ENCODE results near the gene SLC27A4. TPM values are rescaled to one million over a fixed set of nuclear protein-coding genes. Genes with fewer than 3 reads are reported as not detected.

SLC27A4 gene
- total and polyA plus RNA-seq, 10 of the 15 experiments (the other 5 are each of a cell fraction or from before 2014, with no cell fraction given): 0.13 to 14.0 (median 7.6) TPM

- TF ChIP-seq E2F8 (IDR thresholded peaks at IDR 0.05; ENCODE audit: low read depth, partially characterized antibody): no peak
Observed at GRCh38 chr9:128298535-128299482, 41.5 kb upstream of the SLC27A4 start (continued).

GRCh38 chr9:128304136-128304970 lies 36.0 kb upstream of the SLC27A4 start:
- Histone ChIP-seq H3K4me2 (ENCODE audit: control insufficient read depth, insufficient read depth) (no peak overlapping the region), H3K27me3 (replicated peaks in 1 of 2; ENCODE audit: control insufficient read depth in 2 of 2, insufficient read depth in 2 of 2, low read length in 1 of 2) (no peaks in the 10 kb centered on the region), H3K4me3 (no peak overlapping the region), H3K4me1 (ENCODE audit: control insufficient read depth, insufficient read depth, low read length) (no peaks in the 10 kb centered on the region), H3K9ac (ENCODE audit: control insufficient read depth, insufficient read depth, low read length) (no peak overlapping the region), H3K36me3 (ENCODE audit: control insufficient read depth in 2 of 2, insufficient read depth in 2 of 2, low read length in 1 of 2) (peaks cover 0 to 1% of the 10 kb centered on the region in 2 experiments; a peak in 2 of 4 replicates), H2AFZ (ENCODE audit: control insufficient read depth, low read depth, low read length) (no peak overlapping the region), H3K79me2 (ENCODE audit: control insufficient read depth, insufficient read depth, low read length) (no peaks in the 10 kb centered on the region), H4K20me1 (ENCODE audit: control insufficient read depth, insufficient read depth) (no peaks in the 10 kb centered on the region), H3K9me3 (replicated peaks; ENCODE audit: control insufficient read depth, insufficient read depth, low read length) (no peaks in the 10 kb centered on the region), H3K27ac (ENCODE audit: control insufficient read depth, insufficient read depth) (no peak overlapping the region)
- in situ Hi-C loops (cut with MboI) (no loop called here), intact Hi-C loops (cut with micrococcal nuclease; ENCODE audit: unreplicated experiment) (no loop called here)
- no TSS peak for BruUV-seq (replicated peaks)
- no peak for FAIRE-seq
- SMC1A ChIA-PET (ENCODE audit: uncharacterized antibody, unreplicated experiment): interaction anchor here (1.4 kb wide), 1 partner anchor 19 kb away, joined by 3 read pairs; no protein-coding TSS in a partner anchor
- WGBS (ENCODE audit: insufficient coverage, insufficient replicate concordance, low lambda C conversion rate, missing lambda C conversion rate): 90% methylated on average over 7 of the region's 9 CpGs
- no peak for DNase-seq (ENCODE audit: low read depth, low spot score)
- no peak for ATAC-seq
- CTCF ChIA-PET: interaction anchor here (0.9 to 2.6 kb wide), 3 partner anchors 9 to 37 kb away, joined by 3 to 9 read pairs (median 5); no protein-coding TSS in a partner anchor
- POLR2A ChIA-PET: interaction anchor here (0.6 kb wide), 2 partner anchors 8 to 363 kb away, joined by 3 read pairs; no protein-coding TSS in a partner anchor
- RAD21 ChIA-PET (ENCODE audit: unreplicated experiment): no interaction called here
- TF ChIP-seq EGR1 (IDR thresholded peaks at IDR 0.05; ENCODE audit: borderline replicate concordance in 1 of 2, low read depth in 2 of 2, low read length in 2 of 2) (no peak), SPI1 (IDR thresholded peaks at IDR 0.05; ENCODE audit: borderline replicate concordance, insufficient read depth, low read depth, low read length) (no peak), BCL11A (IDR thresholded peaks at IDR 0.05; ENCODE audit: low read depth, low read length) (no peak), SMAD5 (IDR thresholded peaks at IDR 0.05; ENCODE audit: low read depth) (no peak), HDAC2 (IDR thresholded peaks at IDR 0.05) (no peak), BHLHE40 (IDR thresholded peaks at IDR 0.05; ENCODE audit: borderline replicate concordance in 1 of 2, low read depth in 2 of 2, low read length in 1 of 2) (no peak), ZNF687 (IDR thresholded peaks at IDR 0.05) (no peak), IKZF2 (IDR thresholded peaks at IDR 0.05) (no peak), PBX3 (IDR thresholded peaks at IDR 0.05; ENCODE audit: insufficient replicate concordance, low read depth, low read length) (no peak)

Data from GM12878 (cell line).